Hematopoietic multipotent progenitor cell treated with erythropoietin and hydrocortisone succinate and interleukin-3 and kit ligand, for 6 days (in vitro differentiated cells): ENCODE data around the gene SLC43A3.
A peak's percentile ranks its signal among the peaks of the same experiment; 100 is the strongest.

Source experiments
- DNase-seq: peaks from one replicate; pipeline ENCODE4 v3.0.0-alpha.2; 2015

Gene SLC43A3

DNA sequence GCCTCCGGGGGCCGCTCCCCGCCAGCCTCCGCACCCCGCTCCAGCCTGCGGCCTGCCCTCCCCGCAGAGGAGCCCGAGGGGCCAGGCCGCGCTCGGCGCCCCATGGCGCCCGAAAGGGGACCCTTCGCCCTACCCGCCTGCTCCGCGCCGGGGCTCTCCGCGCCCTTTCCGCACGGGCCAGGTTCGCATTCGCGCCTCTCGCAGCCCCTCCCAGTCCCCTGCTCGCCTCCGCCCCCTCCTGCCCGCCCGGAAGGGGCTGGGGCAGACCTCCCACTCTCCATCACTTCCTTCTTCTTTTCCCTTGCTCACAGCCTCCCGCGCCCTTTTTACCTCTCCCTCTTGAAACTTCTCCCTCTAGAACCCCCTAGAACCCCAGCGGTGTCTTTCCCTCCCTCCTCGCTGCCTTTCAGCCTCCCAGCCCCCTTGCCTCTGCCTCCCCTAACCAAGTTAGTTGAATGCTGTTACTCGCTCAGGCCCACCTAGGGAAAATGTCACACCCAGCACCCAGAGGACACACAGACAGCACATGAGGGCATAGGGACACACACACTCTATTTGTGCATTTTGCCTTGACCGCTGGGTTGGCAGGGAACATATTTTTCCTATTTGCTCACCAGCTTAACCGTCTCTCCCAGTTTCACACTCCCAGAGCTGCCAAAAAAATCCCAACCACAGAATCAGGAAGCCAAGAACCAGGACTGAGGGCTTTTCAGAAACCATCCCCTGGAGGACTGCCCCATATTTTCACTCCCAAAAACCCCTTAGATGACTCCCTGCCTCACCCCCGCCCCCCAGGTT is at the start of gene SLC43A3:
TSS of gene SLC43A3 (minus strand) at position 193 of the 798 bp plus-strand sequence. CDS start 949 bp downstream, outside the sequence.
- peak; percentile 94 for DNase-seq

DNA sequence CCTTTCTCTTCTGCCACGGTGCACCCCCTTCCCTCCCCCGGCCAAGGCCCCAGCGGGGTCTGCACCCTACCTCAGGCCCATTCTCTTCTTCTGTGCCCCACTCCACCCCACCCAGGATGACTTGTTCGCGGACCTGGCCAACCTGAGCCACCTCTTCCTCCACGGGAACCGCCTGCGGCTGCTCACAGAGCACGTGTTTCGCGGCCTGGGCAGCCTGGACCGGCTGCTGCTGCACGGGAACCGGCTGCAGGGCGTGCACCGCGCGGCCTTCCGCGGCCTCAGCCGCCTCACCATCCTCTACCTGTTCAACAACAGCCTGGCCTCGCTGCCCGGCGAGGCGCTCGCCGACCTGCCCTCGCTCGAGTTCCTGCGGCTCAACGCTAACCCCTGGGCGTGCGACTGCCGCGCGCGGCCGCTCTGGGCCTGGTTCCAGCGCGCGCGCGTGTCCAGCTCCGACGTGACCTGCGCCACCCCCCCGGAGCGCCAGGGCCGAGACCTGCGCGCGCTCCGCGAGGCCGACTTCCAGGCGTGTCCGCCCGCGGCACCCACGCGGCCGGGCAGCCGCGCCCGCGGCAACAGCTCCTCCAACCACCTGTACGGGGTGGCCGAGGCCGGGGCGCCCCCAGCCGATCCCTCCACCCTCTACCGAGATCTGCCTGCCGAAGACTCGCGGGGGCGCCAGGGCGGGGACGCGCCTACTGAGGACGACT is 49.3 kb upstream of the SLC43A3 start:
- peak; percentile 51 for DNase-seq

DNA sequence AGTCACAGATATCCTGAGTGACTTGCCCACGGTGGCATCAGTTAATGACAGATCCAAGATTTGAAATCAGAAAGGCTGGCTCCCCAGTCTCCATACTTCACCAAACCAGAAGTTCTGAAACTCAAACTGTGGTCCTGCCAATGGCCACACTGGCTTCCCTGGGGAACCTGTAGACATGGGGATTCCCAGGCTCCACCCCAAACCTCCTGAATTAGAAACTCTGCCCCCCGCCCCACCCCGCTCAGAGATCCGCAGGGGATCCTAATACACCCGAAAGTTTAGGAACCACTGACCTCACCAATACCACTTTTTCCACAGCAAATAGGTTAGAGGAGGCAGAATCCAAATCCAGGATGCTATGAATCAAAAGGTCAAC is 48.7 kb upstream of the SLC43A3 start:
- DNase-seq, result no peak

DNA sequence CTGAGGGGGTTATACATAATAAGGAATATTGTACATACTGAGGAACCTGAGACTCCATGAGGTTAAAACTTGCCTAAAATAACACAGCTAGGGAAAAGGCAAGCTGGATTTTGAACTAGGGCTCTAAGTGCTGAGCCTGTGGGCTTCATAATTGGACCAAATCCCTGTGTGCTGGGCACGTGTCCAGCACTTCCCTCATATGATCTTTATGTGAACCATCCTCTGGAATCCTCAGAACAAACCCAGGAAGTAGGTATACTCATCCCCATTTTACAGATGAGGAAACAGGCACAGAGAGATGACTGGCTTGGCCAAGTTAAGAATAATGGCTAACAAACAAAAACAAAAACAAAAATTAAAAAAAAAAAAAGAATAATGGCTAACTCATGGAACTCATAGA is 48.3 kb upstream of the SLC43A3 start:
- no peak for DNase-seq

DNA sequence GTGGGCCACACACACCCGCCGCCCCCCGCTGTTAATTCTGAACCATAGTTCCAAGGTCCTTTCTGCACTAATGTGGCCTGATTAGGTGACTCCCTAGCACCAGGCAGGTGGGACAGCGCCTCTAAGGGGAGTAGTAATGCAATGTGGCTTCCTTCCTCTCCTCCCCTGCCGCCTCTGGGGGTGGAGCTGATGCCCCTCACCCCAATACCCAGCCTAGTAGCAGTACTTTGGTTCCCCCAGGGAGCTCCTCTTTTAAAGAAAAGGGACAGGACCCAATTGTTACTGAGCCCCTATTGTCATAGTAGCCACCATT is 47.8 kb upstream of the SLC43A3 start:
- DNase-seq, result no peak

DNA sequence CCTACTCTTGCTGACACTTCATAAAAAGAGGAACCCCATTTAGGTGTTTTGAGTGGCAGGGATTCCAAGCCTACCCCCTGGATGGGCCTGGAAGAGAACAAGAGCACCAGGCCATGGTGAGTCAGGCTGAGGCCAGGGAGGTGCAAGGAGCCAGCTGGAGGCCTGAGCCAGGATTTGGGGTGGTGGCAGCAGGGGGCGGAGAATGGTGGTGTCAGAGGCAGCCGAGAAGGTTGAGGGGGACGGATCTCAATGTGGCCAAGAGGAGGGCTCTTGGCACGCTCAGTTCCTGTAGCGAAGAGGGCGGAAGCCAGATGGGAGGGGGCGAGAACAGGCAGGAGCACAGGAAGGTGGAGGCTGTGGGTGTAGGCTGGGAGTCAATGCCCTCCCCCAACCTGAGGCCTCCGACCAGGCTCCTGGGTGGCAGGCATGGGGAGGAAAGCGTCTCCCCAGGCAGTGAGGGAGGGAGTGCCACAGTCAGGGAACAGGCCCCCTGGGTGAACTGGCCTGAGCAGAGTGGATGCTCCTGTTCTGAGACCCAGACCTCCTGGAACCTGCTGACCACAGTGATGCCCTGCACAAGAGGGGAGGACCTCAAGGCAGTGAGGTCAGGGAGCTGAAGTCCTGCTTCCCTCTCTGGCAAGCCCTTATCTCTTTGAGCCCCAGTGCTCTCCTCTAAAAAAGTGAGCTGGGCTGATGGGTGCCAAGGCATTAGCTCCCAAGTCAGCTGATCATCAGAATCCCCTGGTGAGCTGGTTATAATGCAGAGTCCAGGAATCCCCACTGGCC is 47.3 kb upstream of the SLC43A3 start:
- DNase-seq, result peak; percentile 82

DNA sequence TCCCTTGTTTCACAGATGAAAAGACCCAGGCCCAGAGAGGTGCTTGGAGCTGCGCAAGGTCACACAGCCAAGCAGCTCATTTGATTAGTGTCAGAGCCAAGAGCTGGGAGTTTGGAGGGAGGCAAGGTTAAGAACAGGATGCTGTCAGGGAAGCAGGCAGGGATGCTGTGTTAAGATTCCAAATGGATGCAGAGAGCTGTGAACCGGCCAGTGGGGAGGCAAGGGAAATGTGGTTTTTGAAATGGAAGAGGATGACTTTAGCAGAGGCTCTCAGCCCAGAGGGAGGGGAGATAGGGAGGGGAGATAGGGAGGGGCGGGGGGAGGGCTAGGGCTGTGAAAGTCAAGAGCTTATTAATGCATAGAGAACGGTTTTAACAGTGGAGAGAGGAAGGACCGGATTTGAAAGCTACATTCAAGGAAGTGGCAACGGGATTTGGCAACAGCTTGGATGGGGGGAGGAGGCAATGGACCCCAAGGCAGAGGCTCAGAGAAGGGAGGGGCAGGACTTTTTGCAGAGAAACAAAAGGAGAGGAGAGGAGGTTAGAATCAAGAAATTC is 46.4 kb upstream of the SLC43A3 start:
- peak; percentile 67 for DNase-seq

DNA sequence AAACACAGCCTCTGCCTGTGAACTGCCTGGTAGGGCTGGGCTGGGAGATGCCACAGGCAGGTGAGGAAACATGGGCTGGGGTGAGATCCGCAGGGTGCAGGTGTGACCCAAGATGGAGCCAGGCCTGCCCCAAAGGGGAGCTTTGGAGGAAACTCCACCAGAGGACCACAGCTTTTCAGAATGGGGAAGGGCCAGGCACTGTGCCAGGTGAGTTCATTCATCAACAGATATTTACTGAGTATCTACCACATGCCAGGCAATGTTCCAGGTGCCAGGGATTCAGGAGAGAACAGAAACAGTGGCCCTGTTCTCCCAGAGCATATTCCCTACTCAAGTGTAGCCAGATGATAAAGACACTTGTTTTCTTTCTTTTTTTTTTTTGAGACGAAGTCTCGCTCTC is 44.6 kb upstream of the SLC43A3 start:
- no peak for DNase-seq

DNA sequence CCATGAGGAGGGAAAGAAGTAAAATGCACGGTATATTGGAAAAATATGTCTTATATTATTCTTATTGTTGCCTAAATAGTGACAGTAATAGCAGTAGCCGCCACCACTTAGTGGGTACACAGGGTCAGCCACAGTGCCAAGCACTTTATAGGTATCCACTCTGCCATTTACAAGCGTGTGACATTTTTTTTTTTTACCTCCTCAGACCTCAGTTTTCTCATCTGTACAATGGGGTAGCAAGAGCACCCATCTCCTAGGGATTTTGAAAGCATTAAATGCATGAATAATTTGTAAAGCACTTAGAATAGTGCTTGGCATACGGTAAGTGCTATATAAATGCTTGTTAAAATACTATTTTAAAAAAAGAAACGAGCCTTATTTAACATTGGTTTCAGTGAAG is 42.3 kb upstream of the SLC43A3 start:
- DNase-seq, result no peak

DNA sequence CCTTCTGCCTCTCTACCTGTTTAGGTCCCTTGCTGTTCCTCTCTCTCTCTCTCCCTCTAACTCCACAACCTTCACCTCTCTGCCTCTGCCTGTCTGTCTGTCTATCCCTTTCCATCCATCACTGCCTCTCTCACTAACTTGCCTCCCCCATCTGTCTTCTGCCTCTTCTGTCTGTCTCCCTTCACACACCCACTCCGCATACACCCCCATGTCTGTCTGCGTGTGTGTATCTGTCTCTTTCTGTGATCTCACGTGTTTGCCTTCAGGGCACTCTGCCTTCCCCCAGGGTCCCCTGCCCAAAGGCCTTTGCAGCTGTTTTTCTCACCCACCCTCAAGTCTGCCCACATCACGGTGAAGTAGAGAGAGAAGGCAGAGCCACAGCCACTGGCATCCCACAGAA is 41.4 kb upstream of the SLC43A3 start:
- no peak for DNase-seq

DNA sequence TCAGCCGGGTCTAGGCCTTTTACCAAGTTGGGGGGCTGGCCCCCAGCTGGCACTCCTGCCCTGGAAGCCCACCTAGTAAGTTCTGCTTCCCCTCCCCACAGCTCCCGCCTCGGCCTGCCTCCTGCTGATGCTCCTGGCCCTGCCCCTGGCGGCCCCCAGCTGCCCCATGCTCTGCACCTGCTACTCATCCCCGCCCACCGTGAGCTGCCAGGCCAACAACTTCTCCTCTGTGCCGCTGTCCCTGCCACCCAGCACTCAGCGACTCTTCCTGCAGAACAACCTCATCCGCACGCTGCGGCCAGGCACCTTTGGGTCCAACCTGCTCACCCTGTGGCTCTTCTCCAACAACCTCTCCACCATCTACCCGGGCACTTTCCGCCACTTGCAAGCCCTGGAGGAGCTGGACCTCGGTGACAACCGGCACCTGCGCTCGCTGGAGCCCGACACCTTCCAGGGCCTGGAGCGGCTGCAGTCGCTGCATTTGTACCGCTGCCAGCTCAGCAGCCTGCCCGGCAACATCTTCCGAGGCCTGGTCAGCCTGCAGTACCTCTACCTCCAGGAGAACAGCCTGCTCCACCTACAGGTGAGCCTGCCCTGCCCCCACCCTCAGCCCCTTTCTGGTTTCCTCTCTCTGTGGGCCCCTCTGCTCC is 40.7 kb upstream of the SLC43A3 start:
- DNase-seq, result no peak

DNA sequence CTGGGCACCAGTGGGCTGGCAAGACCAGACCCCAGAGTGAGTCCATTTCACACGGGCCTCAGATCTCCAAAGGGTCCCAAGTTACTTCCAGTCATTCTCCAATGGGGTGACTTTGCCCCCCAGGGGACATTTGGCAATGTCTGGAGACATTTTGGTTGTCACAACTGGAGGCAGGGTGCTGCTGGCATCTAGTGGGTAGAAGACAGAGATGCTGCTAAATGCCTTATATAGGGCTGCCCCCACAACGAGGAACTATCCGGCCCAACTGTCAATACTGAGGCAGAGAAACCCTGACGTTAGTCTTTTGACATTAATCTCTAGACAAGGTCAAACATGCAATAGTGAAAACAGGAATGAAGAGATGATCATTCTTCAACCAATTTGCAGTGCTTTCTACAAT is 39.8 kb upstream of the SLC43A3 start:
- DNase-seq, result peak; percentile 42

DNA sequence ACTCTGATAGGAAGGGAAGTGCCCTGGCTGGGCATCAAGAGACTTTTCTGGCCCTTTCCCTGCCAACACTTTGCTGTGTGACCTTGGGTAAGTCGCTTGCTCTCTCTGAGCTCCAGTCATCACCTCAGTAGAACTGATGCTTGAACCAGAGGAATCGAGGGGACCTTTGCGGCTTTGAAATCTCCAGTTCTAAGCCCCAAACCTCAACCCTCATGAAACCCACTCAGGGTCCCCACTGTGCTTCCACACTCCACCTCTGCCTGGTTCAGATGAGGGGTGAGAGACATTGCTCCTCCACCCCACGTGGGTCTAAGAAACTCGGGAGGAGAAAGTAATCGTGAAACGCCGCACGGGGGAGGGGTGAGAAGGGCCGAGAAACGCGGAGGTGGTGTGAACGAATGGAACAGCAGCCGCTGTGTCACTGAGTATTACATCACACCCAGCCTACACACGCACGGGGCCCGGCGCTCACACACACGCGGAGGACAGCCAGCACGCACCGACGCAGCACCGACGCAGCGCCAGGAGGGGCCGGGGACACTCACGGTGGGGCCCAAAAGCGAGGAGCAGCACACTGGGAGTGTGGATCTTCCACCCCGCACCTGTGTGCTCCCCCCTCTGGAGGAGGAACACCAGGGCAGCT is 37.7 kb upstream of the SLC43A3 start:
- DNase-seq, result no peak

DNA sequence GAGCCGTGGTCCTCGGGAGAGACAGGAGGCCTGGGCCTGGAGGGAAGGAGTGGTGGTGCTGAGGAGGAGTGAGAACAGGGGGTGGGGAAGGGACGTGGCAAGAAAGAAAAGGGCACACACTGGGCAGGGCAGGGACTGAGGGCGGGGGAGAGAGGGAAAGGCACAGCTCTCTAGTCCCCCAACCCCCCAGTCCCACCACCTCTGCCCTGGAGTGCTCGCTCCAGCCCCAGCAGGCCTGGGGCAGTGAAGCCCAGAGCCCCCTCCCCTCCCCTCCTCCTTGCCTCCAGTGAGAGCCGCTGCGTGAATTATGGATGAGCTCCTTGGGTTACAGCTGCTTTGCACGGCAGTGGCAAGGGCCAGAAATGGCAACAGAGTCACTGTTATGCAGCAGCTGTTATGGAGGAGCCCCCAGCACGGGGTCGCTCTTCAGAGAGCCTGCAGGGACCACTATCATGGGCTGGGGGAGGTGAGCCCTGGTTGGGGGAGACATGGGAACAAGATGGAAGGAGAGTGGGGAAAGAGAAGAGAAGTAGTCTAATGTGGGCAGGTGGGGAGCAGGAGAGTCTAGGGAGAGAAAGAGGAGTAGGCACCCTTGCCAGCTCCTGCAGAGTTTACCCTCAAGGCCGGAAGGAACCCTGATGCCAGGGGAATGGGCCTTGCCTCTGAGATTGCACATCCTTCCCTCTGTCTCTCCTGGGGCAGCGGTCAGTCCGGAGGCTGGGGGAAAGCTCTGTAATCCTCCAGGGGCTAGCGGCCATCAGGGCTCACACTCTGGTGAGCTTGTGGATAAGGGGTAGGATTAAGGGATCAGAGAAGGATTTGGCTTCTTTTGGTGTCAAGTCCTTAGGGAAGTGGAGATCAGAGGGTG is 37.0 kb upstream of the SLC43A3 start:
- no peak for DNase-seq

DNA sequence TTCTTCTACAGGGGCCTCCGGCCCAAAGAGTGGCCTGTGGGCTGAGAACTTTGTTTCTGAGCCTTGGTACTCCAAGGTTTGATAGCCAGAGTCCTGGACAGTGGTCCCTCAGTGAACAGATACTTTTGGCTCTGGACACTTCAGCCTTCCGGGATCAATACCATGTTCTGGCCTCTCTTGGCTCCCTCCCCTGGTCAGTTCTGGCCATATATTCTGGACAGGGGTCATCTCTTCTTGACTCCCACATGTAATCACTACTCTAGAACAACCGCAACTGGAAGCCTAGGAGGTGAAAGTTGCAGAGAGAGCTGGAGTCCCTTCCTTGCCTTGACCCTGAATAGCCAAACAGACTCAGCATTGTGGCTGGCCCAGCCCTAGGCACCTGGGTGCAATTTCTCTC is 35.7 kb upstream of the SLC43A3 start:
- no peak for DNase-seq

DNA sequence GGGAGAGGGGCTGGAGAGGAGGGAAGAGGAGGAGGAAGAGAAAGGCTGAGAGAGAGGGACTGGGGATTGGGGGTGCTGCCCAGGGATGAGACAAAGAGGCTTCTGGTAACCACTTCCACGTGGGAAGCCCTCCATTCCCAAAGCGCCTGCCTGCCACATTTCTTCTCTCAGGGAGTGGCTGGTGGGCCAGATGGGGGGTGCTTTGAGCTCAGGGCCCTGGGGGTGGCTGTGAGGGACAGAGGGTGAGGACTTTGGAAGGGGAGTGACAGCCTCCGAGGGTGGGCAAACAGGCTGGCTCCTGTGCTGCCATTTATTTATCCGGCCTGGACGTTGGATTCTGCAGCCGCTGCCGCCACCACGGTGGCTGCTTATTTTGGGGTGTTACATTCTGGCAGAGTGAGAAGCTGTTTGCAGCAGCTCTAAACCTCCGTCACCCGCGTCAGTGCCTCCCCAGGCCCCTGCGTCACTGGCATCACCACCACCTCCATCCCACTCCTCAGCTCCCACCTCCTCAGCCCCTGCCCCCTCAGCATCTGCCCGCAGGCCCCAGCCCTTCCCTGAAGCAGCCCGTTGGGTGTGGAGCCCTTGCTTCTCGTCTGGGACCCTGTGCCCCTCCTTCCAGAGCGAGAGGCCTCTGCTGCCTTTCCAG is 35.0 kb upstream of the SLC43A3 start:
- no peak for DNase-seq

DNA sequence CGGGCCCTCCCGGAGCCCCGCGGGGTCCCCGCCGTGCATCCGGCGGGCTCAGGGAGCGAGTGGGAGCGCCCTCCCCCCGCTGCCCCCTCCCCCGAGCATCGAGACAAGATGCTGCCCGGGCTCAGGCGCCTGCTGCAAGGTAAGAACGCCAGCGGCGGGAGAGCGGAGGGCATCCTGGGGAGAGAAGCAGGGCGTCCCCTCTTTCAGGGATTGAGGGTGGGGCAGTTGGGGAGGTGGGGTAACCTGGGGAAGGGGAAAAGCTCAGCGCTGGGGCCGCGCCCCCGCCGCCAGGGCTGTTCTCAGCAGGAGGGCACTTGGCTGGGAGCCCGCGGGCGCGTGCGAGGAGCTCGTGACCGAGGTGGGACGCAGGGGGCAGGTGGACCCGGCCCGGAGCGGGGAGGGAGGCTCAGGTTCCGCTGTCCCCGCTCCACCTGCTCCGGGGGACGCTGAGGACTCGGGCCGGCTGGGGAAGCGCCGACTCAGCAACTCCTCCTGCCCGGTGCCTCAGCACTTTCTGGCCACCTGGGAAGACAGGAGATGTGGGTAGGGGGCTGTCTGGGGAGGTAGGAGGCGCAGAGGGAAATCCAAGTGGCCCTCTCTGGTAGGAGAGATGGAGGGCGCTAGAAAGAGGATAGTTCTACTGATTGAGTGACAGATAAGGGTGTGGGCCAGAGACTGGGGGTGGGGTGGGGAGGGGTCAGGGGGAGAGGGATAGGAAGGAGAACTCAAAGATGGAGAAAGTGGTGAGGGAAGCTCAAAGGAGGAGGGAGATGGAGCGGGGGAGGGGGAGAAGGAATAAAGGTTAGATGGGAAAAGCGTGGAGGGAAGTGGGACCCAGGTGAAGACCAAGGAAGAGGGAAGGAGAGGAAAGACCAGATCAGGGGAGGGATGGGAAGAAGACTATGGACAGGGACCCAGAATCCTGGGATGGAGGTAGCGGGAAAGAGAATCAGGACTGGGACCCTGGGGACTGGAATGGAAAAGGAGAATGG is 34.1 kb upstream of the SLC43A3 start:
- no peak for DNase-seq

DNA sequence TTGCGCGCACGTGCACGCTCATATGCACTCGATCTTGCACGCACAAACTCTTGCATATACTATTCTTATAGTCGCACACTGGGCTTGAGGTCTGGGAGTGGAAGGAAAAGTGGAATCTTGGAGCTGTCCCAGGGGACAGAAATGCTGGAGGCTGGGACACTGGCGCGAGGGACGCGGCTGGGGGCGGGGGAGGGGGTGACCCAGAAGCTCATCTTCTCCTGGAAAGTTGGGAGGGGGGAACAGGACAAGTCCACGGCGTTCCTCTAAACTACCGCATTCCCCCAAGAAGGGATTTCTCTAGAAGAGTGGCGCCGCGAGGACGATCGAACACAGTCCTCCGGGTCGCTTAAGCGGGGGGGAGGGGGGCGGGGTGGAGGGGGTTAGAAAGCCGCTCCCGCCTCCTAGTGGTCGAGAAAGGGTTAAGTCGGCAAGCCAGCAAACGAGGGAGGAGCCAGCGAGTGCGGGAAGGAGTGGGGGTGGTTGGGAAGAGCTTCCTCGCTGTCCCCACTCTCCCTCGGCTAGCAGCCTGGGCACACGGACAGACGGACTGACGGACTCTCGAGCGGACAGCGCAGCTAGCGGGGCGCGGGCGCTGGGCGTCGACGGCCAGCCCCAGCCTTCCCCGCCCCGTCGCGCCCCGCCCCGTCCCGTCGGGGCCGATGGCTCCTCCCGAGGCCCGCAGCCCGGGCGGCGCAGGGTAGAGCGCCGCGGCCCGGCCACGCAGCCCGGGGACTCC is 33.3 kb upstream of the SLC43A3 start, which contains the start of gene RTN4RL2:
TSS of gene RTN4RL2 (plus strand) at position 507 of the 736 bp plus-strand sequence. CDS start 338 bp downstream, outside the sequence.
- peak; percentile 86 for DNase-seq
